ENCODE measurements around the gene FGF11.

FGF11 gene

GRCh38 chr17:7415784-7416183 is 23.5 kb upstream of the FGF11 start:
- DNase-seq (ENCODE audit: low spot score) = no peak
- no peak for TF ChIP-seq CTCF (IDR thresholded peaks at IDR 0.05; ENCODE audit: extremely low read depth, insufficient read depth, missing control alignments)
- in situ Hi-C loops (cut with MboI; ENCODE audit: low pct_unique_long_range_greater_than_20kb, low sequenced_read_pairs, unreplicated experiment) = no loop called here

GRCh38 chr17:7416323-7416722 is 23.0 kb upstream of the FGF11 start:
- TF ChIP-seq CTCF (IDR thresholded peaks at IDR 0.05; ENCODE audit: extremely low read depth, insufficient read depth, missing control alignments) = no peak
- in situ Hi-C loops (cut with MboI; ENCODE audit: low pct_unique_long_range_greater_than_20kb, low sequenced_read_pairs, unreplicated experiment) = no loop called here
- no peak for DNase-seq (ENCODE audit: low spot score)

- no peak for TF ChIP-seq CTCF (IDR thresholded peaks at IDR 0.05; ENCODE audit: extremely low read depth, insufficient read depth, missing control alignments)
- in situ Hi-C loops (cut with MboI; ENCODE audit: low pct_unique_long_range_greater_than_20kb, low sequenced_read_pairs, unreplicated experiment) = no loop called here
- no peak for DNase-seq (ENCODE audit: low spot score)
Observed at GRCh38 chr17:7417056-7417655, 22.2 kb upstream of the FGF11 start.

GRCh38 chr17:7418472-7419152 is 20.7 kb upstream of the FGF11 start:
- TF ChIP-seq CTCF (IDR thresholded peaks at IDR 0.05; ENCODE audit: extremely low read depth, insufficient read depth, missing control alignments) = no peak
- in situ Hi-C loops (cut with MboI; ENCODE audit: low pct_unique_long_range_greater_than_20kb, low sequenced_read_pairs, unreplicated experiment) = no loop called here
- no peak for DNase-seq (ENCODE audit: low spot score)

GRCh38 chr17:7419819-7420610 is 19.3 kb upstream of the FGF11 start, which contains the start of gene SPEM1:
Gene SPEM1, plus strand, starts transcription at chr17:7420324. Its CDS starts 61 bp downstream, at chr17:7420385.
- in situ Hi-C loops (cut with MboI; ENCODE audit: low pct_unique_long_range_greater_than_20kb, low sequenced_read_pairs, unreplicated experiment) = no loop called here
- no peak for TF ChIP-seq CTCF (IDR thresholded peaks at IDR 0.05; ENCODE audit: extremely low read depth, insufficient read depth, missing control alignments)
- no peak for DNase-seq (ENCODE audit: low spot score)

GRCh38 chr17:7421186-7421585 is 18.1 kb upstream of the FGF11 start:
- no peak for DNase-seq (ENCODE audit: low spot score)
- TF ChIP-seq CTCF (IDR thresholded peaks at IDR 0.05; ENCODE audit: extremely low read depth, insufficient read depth, missing control alignments) = no peak
- in situ Hi-C loops (cut with MboI; ENCODE audit: low pct_unique_long_range_greater_than_20kb, low sequenced_read_pairs, unreplicated experiment) = no loop called here
